Islet of Langerhans (tissue), 1 donor: ENCODE measurements around the gene USP9X.
A peak's percentile ranks its signal among the peaks of the same experiment; 100 is the strongest.
"Not testable (repeated sequence)": the region's sequence is repeated elsewhere in the genome, so short reads cannot be mapped to it uniquely, and the experiment has no call there.

Experiments
- FAIRE-seq: peaks from one replicate; lab custom pipeline; 2011; peaks lifted over from hg19 to GRCh38; lab: Jason Lieb, UNC

USP9X gene

GRCh38 chrX:41084893-41085511, at the start of gene USP9X:
USP9X (plus strand) TSS chrX:41085445; CDS start chrX:41123629, 38,184 bp downstream.
- no peak for FAIRE-seq

- FAIRE-seq = no peak
These were observed 49.7 kb upstream of the USP9X start for GRCh38 chrX:41035582-41035981.

GRCh38 chrX:41036668-41037326, 48.4 kb upstream of the USP9X start:
- no peak for FAIRE-seq

GRCh38 chrX:41043196-41043595, 42.0 kb upstream of the USP9X start:
- FAIRE-seq = no peak

GRCh38 chrX:41043674-41044345, 41.4 kb upstream of the USP9X start:
- FAIRE-seq = no peak

GRCh38 chrX:41045960-41046567, 39.2 kb upstream of the USP9X start:
- no peak for FAIRE-seq

- FAIRE-seq = no peak
These were observed 37.2 kb upstream of the USP9X start for GRCh38 chrX:41047878-41048534.

- no peak for FAIRE-seq
These were observed 34.9 kb upstream of the USP9X start for GRCh38 chrX:41050359-41050758.

- FAIRE-seq = no peak
These were observed 34.0 kb upstream of the USP9X start for GRCh38 chrX:41051288-41051687.

- no peak for FAIRE-seq
These were observed 29.5 kb upstream of the USP9X start for GRCh38 chrX:41055740-41056139.

- not testable (repeated sequence) for FAIRE-seq
These were observed 22.0 kb upstream of the USP9X start for GRCh38 chrX:41063276-41063675.

- no peak for FAIRE-seq
These were observed 21.2 kb upstream of the USP9X start for GRCh38 chrX:41064018-41064417.

GRCh38 chrX:41066391-41066790, 18.9 kb upstream of the USP9X start:
- FAIRE-seq = no peak

GRCh38 chrX:41066969-41067368, 18.3 kb upstream of the USP9X start:
- FAIRE-seq = no peak

GRCh38 chrX:41067721-41068120, 17.5 kb upstream of the USP9X start:
- FAIRE-seq = no peak

- FAIRE-seq = no peak
These were observed 8.5 kb upstream of the USP9X start for GRCh38 chrX:41076742-41077141.

- FAIRE-seq = no peak
These were observed 3.4 kb upstream of the USP9X start for GRCh38 chrX:41081821-41082220.

GRCh38 chrX:41082783-41083182, 2.5 kb upstream of the USP9X start:
- FAIRE-seq = no peak

- peak; percentile 100 for FAIRE-seq
These were observed 977 bp upstream of the USP9X start for GRCh38 chrX:41084044-41084892.

GRCh38 chrX:41085512-41085877, 250 bp downstream of the USP9X start:
- FAIRE-seq = no peak

- no peak for FAIRE-seq
These were observed 807 bp downstream of the USP9X start for GRCh38 chrX:41085878-41086626.
